HCT116 (cell line): ENCODE measurements around the gene TMIGD2.

Source experiments
- EZH2 ChIP-seq: fragments of 200-600 bp; sonication (generic); IDR thresholded peaks from 2 replicates; pipeline ENCODE4 v1.6.1; 2017; ENCODE audit warnings: antibody characterized with exemption, mixed run types
- JUND ChIP-seq: IDR thresholded peaks from 2 replicates; pipeline ENCODE4 v1.6.1; 2012
- POLR2A ChIP-seq: IDR thresholded peaks from 2 replicates; pipeline ENCODE4 v1.7.0; 2011; ENCODE audit warnings: borderline replicate concordance; ENCODE audit not compliant: insufficient read depth, insufficient read length; ENCODE audit errors: extremely low read depth
- POLR2AphosphoS5 ChIP-seq: IDR thresholded peaks from 2 replicates; pipeline ENCODE4 v1.6.1; 2011; ENCODE audit warnings: mild to moderate bottlenecking, low read depth, low read length, moderate library complexity
- RAD21 ChIP-seq: IDR thresholded peaks from 2 replicates; pipeline ENCODE4 v1.6.1; 2012; ENCODE audit warnings: low read depth, mild to moderate bottlenecking
- SP1 ChIP-seq: IDR thresholded peaks from 2 replicates; pipeline ENCODE4 v1.6.1; 2012; ENCODE audit warnings: low read depth
- ZNF274 ChIP-seq: fragments of 200-500 bp; sonication (Bioruptor generic); IDR thresholded peaks from 2 replicates; pipeline ENCODE4 v1.6.1; 2014; ENCODE audit warnings: mild to moderate bottlenecking, low read depth, low read length, inconsistent platforms
- TF ChIP-seq, protein P1 (sequence below), 3 experiments: fragments of 200-600 bp in 1 of 3; sonication (generic) in 1 of 3; IDR thresholded peaks in 2 of 3; conservative IDR thresholded peaks in 1 of 3; 2 replicates each; pipeline ENCODE4 v1.5.1; 2012 to 2017; ENCODE audit warnings: low read depth in 2 of 3, low read length in 2 of 3, antibody characterized with exemption in 1 of 3, borderline replicate concordance in 1 of 3, control low read depth in 1 of 3, mild to moderate bottlenecking in 1 of 3, mixed read lengths in 1 of 3, mixed run types in 1 of 3, moderate library complexity in 1 of 3; ENCODE audit not compliant: insufficient read depth in 1 of 3
- TF ChIP-seq, protein P2 (sequence below): IDR thresholded peaks from 2 replicates; pipeline ENCODE4 v1.6.1; 2012
- TF ChIP-seq, protein P3 (sequence below): IDR thresholded peaks from 2 replicates; pipeline ENCODE4 v1.6.1; 2012; ENCODE audit warnings: low read depth

DNA sequence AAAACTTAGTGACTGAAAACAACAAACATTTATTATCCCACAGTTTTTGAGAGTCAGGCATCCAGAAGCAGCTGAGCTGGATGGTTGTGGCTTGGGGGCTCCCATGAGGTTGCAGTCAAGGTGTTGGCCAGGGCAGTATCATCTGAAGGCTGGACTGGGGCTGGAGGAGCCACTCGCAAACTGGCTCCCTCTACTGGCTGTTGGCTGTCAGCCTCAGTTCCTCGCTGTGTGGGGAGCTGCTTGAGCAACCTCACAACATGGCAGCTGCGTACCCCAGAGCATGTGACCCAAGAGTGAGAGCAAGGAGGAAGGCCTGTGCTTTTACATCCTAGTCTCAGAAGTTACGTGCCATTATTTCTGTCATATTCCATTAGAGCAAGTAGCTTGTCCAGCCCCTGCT is 45.6 kb downstream of the TMIGD2 start:
- TF ChIP-seq RAD21 (no peak), POLR2A (no peak), JUND (no peak), EZH2 (no peak), POLR2AphosphoS5 (no peak), ZNF274 (no peak), SP1 (no peak)
- TF ChIP-seq, protein P1, sequence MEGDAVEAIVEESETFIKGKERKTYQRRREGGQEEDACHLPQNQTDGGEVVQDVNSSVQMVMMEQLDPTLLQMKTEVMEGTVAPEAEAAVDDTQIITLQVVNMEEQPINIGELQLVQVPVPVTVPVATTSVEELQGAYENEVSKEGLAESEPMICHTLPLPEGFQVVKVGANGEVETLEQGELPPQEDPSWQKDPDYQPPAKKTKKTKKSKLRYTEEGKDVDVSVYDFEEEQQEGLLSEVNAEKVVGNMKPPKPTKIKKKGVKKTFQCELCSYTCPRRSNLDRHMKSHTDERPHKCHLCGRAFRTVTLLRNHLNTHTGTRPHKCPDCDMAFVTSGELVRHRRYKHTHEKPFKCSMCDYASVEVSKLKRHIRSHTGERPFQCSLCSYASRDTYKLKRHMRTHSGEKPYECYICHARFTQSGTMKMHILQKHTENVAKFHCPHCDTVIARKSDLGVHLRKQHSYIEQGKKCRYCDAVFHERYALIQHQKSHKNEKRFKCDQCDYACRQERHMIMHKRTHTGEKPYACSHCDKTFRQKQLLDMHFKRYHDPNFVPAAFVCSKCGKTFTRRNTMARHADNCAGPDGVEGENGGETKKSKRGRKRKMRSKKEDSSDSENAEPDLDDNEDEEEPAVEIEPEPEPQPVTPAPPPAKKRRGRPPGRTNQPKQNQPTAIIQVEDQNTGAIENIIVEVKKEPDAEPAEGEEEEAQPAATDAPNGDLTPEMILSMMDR (IDR thresholded peaks at IDR 0.05 in 2 of 3, conservative IDR thresholded peaks at IDR 0.05 in 1 of 3; ENCODE audit: borderline replicate concordance in 1 of 3, insufficient read depth in 1 of 3, low read depth in 2 of 3, low read length in 2 of 3) = peak in 2 of 3 experiments; percentile 35 to 65; a peak in 4 of 6 replicates
- TF ChIP-seq, protein P2, sequence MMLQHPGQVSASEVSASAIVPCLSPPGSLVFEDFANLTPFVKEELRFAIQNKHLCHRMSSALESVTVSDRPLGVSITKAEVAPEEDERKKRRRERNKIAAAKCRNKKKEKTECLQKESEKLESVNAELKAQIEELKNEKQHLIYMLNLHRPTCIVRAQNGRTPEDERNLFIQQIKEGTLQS = no peak
- TF ChIP-seq, protein P3, sequence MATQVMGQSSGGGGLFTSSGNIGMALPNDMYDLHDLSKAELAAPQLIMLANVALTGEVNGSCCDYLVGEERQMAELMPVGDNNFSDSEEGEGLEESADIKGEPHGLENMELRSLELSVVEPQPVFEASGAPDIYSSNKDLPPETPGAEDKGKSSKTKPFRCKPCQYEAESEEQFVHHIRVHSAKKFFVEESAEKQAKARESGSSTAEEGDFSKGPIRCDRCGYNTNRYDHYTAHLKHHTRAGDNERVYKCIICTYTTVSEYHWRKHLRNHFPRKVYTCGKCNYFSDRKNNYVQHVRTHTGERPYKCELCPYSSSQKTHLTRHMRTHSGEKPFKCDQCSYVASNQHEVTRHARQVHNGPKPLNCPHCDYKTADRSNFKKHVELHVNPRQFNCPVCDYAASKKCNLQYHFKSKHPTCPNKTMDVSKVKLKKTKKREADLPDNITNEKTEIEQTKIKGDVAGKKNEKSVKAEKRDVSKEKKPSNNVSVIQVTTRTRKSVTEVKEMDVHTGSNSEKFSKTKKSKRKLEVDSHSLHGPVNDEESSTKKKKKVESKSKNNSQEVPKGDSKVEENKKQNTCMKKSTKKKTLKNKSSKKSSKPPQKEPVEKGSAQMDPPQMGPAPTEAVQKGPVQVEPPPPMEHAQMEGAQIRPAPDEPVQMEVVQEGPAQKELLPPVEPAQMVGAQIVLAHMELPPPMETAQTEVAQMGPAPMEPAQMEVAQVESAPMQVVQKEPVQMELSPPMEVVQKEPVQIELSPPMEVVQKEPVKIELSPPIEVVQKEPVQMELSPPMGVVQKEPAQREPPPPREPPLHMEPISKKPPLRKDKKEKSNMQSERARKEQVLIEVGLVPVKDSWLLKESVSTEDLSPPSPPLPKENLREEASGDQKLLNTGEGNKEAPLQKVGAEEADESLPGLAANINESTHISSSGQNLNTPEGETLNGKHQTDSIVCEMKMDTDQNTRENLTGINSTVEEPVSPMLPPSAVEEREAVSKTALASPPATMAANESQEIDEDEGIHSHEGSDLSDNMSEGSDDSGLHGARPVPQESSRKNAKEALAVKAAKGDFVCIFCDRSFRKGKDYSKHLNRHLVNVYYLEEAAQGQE = no peak
